Stimulated activated CD8-positive, alpha-beta memory T cell treated with anti-CD3 and anti-CD28 coated beads, Interleukin-15, amount 100 ng/mL, for 24 hours (primary cell): ENCODE data around the gene APBA1.
"Not testable (repeated sequence)": the region's sequence is repeated elsewhere in the genome, so short reads cannot be mapped to it uniquely, and the experiment has no call there.

ENCODE experiments used
- DNase-seq: peaks from one replicate; pipeline ENCODE4 v3.0.0-alpha.2; 2020; ENCODE audit warnings: low read depth

The APBA1 gene

GRCh38 chr9:69442486-69442885 lies 229.7 kb downstream of the APBA1 start:
- no peak for DNase-seq

- not testable (repeated sequence) for DNase-seq
Measured at GRCh38 chr9:69440254-69440955, 231.8 kb downstream of the APBA1 start.

- not testable (repeated sequence) for DNase-seq
Measured at GRCh38 chr9:69439654-69440053, 232.5 kb downstream of the APBA1 start.

GRCh38 chr9:69433968-69434367 lies 238.2 kb downstream of the APBA1 start:
- no peak for DNase-seq

GRCh38 chr9:69433392-69433791 lies 238.8 kb downstream of the APBA1 start:
- DNase-seq: no peak

GRCh38 chr9:69432623-69433022 lies 239.5 kb downstream of the APBA1 start:
- DNase-seq: no peak

- DNase-seq: no peak
Measured at GRCh38 chr9:69431777-69432176, 240.4 kb downstream of the APBA1 start.

GRCh38 chr9:69431203-69431602 lies 241.0 kb downstream of the APBA1 start:
- no peak for DNase-seq

- DNase-seq: no peak
Measured at GRCh38 chr9:69430206-69430605, 242.0 kb downstream of the APBA1 start.

GRCh38 chr9:69429281-69429680 lies 242.9 kb downstream of the APBA1 start:
- no peak for DNase-seq

GRCh38 chr9:69428017-69428785 lies 244.0 kb downstream of the APBA1 start:
- no peak for DNase-seq

- no peak for DNase-seq
Measured at GRCh38 chr9:69427286-69427685, 244.9 kb downstream of the APBA1 start.

GRCh38 chr9:69425136-69425801 lies 246.9 kb downstream of the APBA1 start:
- DNase-seq: no peak

- DNase-seq: no peak
Measured at GRCh38 chr9:69421908-69422801, 250.0 kb downstream of the APBA1 start.

GRCh38 chr9:69420611-69421270 lies 251.4 kb downstream of the APBA1 start:
- DNase-seq: no peak

- no peak for DNase-seq
Measured at GRCh38 chr9:69412741-69413150, 259.4 kb downstream of the APBA1 start.

- no peak for DNase-seq
Measured at GRCh38 chr9:69411931-69412740, 260.0 kb downstream of the APBA1 start.

GRCh38 chr9:69411246-69411645 lies 260.9 kb downstream of the APBA1 start:
- DNase-seq: no peak

- DNase-seq: not testable (repeated sequence)
Measured at GRCh38 chr9:69409936-69410335, 262.2 kb downstream of the APBA1 start.

- DNase-seq: no peak
Measured at GRCh38 chr9:69400470-69400869, 271.7 kb downstream of the APBA1 start.
